Small intestine (tissue), 7 donors: ENCODE results near the gene STARD13. TPM values are rescaled to one million over a fixed set of nuclear protein-coding genes. Genes with fewer than 3 reads are reported as not detected.
"Not testable (repeated sequence)": the region's sequence is repeated elsewhere in the genome, so short reads cannot be mapped to it uniquely, and the experiment has no call there.

Source experiments
- DNase-seq, 2 donors: peaks; one replicate each; pipeline versions ENCODE4 v3.0.0 to v3.0.0-alpha.2; 2013
- FAIRE-seq: peaks from 2 replicates; lab custom pipeline; 2012; peaks lifted over from hg19 to GRCh38; lab: Jason Lieb, UNC
- H3K27ac ChIP-seq, 3 donors: one replicate each; pipeline ENCODE4 v1.5.1; 2013; ENCODE audit warnings: low read length in 2 of 3, mild to moderate bottlenecking in 2 of 3, control low read depth in 1 of 3, inconsistent platforms in 1 of 3, low read depth in 1 of 3, moderate library complexity in 1 of 3
- H3K27me3 ChIP-seq, 3 donors: one replicate each; pipeline ENCODE4 v1.6.1; 2013; ENCODE audit warnings: low read length in 3 of 3, inconsistent platforms in 1 of 3; ENCODE audit not compliant: control insufficient read depth in 3 of 3, insufficient read depth in 3 of 3
- H3K36me3 ChIP-seq, 3 donors: one replicate each; pipeline ENCODE4 v1.6.1; 2013; ENCODE audit warnings: low read length in 3 of 3, inconsistent platforms in 1 of 3, low read depth in 1 of 3, mild to moderate bottlenecking in 1 of 3, moderate library complexity in 1 of 3; ENCODE audit not compliant: control insufficient read depth in 3 of 3, insufficient read depth in 2 of 3
- H3K4me1 ChIP-seq, 3 donors: one replicate each; pipeline ENCODE4 v1.6.1; 2013; ENCODE audit warnings: low read length in 2 of 3, inconsistent platforms in 1 of 3, low read depth in 1 of 3, mild to moderate bottlenecking in 1 of 3, moderate library complexity in 1 of 3; ENCODE audit not compliant: control insufficient read depth in 3 of 3, insufficient read depth in 2 of 3
- H3K4me3 ChIP-seq, 3 donors: one replicate each; pipeline ENCODE4 v1.5.1; 2013; ENCODE audit warnings: low read length in 3 of 3, control low read depth in 1 of 3, inconsistent platforms in 1 of 3, low read depth in 1 of 3, mild to moderate bottlenecking in 1 of 3, moderate library complexity in 1 of 3
- H3K9me3 ChIP-seq, 2 donors: one replicate each; pipeline ENCODE4 v1.6.1; 2013; ENCODE audit warnings: low read depth in 1 of 2, low read length in 1 of 2; ENCODE audit not compliant: control insufficient read depth in 2 of 2, insufficient read depth in 1 of 2
- WGBS, 3 donors: extraction: QIAGEN DNeasy Blood & Tissue Kit; methylation state at CpG; one replicate each; pipeline ENCODE4 v1.1.7; 2013; 5-methylcytosine and 5-hydroxymethylcytosine counted together
- polyA plus RNA-seq, 4 donors: library from polyadenylated mRNA; stranded (reverse) in 3 of 4; unstranded in 1 of 4; fragments of 200-250 nt in 3 of 4; fragments of 120-200 nt in 1 of 4; gene quantifications; one replicate each; pipeline versions ENCODE4 v1.2.1 to v1.2.3, GENCODE V29; 2013
- donor health status: healthy with polysubstance abuse.
- donor health status: control.
- donor health status: control.
- donor health status: Bipolar disorder and iron deficiency.
- donor health status: healthy.

The STARD13 gene
- polyA plus RNA-seq, 4 donors = 2.2 to 15.3 (median 5.0) TPM

- 76 to 82% (median 78%) methylated on average over 1 of the region's 1 CpG for WGBS, 3 donors
- peaks cover 2 to 33% (median 6%) of the 10 kb centered on the region in 3 donors for H3K4me1 ChIP-seq
- H3K27ac ChIP-seq = peak overlapping the region in 1 of 3 donors; percentile 79
- H3K4me3 ChIP-seq = no peak overlapping the region
- H3K36me3 ChIP-seq = no peaks in the 10 kb centered on the region
- no peak for FAIRE-seq
- DNase-seq = no peak
- no peaks in the 10 kb centered on the region for H3K27me3 ChIP-seq
- no peaks in the 10 kb centered on the region for H3K9me3 ChIP-seq
Observed at GRCh38 chr13:33179463-33179862, 106.1 kb downstream of the STARD13 start.

GRCh38 chr13:33178209-33178840 lies 107.2 kb downstream of the STARD13 start:
- FAIRE-seq (no peak), DNase-seq (no peak)
- no peak overlapping the region for H3K4me3 ChIP-seq
- no peaks in the 10 kb centered on the region for H3K9me3 ChIP-seq
- H3K27ac ChIP-seq = no peak overlapping the region
- H3K27me3 ChIP-seq = no peaks in the 10 kb centered on the region
- H3K36me3 ChIP-seq = no peaks in the 10 kb centered on the region
- WGBS, 3 donors = 82 to 90% (median 87%) methylated on average over 4 of the region's 4 CpGs
- H3K4me1 ChIP-seq = peaks cover 2 to 29% (median 2%) of the 10 kb centered on the region in 3 donors

- FAIRE-seq, DNase-seq, H3K27ac ChIP-seq, H3K9me3 ChIP-seq, H3K27me3 ChIP-seq, H3K36me3 ChIP-seq, H3K4me3 ChIP-seq: not testable (repeated sequence)
- H3K4me1 ChIP-seq = peaks cover 0 to 22% (median 2%) of the 10 kb centered on the region in 3 donors
- 79 to 90% (median 81%) methylated on average over 4 of the region's 4 CpGs for WGBS, 3 donors
Observed at GRCh38 chr13:33177340-33178208, 108.0 kb downstream of the STARD13 start.

DNA sequence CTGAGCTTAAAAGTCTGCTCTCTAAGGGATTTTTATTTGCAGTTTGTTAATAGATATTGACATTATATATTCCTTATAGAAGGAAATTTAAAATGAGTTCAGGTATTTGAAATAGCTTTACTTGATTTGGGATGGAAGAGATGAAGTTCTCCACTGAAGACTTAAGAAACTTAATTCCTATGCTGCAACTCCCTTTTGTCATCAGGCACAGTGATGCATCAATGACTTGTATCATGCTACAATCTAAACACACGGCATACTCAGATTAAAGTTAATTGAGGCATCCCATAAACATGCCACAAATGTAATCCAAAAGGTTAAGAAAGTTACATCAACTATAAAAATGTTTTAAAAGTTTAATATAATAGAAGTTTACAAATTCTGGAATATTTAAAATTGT lies 109.0 kb downstream of the STARD13 start:
- DNase-seq (no peak), FAIRE-seq (no peak)
- H3K4me3 ChIP-seq = no peak overlapping the region
- H3K27ac ChIP-seq = no peak overlapping the region
- no peaks in the 10 kb centered on the region for H3K27me3 ChIP-seq
- no peaks in the 10 kb centered on the region for H3K9me3 ChIP-seq
- 69 to 92% (median 71%) methylated on average over 1 of the region's 1 CpG for WGBS, 3 donors
- peaks cover 0 to 15% (median under 1%) of the 10 kb centered on the region in 3 donors for H3K4me1 ChIP-seq
- no peaks in the 10 kb centered on the region for H3K36me3 ChIP-seq

- Histone ChIP-seq H3K4me3 (no peak overlapping the region), H3K9me3 (no peaks in the 10 kb centered on the region), H3K36me3 (no peaks in the 10 kb centered on the region), H3K27ac (no peak overlapping the region), H3K27me3 (no peaks in the 10 kb centered on the region), H3K4me1 (peaks cover 0 to 13% (median 0%) of the 10 kb centered on the region in 3 donors)
- DNase-seq (no peak), FAIRE-seq (no peak)
- WGBS, 3 donors = 61 to 74% (median 69%) methylated on average over 2 of the region's 2 CpGs
Observed at GRCh38 chr13:33175991-33176390, 109.6 kb downstream of the STARD13 start.

DNA sequence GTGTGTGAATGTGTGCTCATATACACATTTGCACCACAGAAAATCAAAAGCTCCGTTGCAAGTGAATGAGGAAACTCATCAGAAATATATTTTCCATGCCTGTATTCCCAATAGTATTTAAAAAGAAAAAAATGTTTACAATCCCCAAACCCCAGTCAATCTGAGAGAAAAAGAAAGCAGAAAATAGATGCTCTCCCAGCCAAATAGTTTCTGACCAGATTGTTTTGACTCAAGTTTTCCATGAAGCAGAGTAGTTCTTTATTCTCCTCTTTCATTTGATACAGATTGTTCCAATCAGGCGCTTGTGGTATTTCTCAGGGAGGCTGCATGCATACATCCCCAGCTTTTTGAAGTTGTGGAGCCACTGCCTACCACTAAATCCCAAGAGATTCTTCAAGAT lies 110.6 kb downstream of the STARD13 start:
- no peak for DNase-seq
- Histone ChIP-seq H3K27ac (no peak overlapping the region), H3K27me3 (no peaks in the 10 kb centered on the region), H3K4me3 (no peak overlapping the region), H3K36me3 (no peaks in the 10 kb centered on the region), H3K4me1 (peaks cover 0 to 10% (median 0%) of the 10 kb centered on the region in 3 donors), H3K9me3 (no peaks in the 10 kb centered on the region)
- FAIRE-seq = no peak
- 65 to 81% (median 76%) methylated on average over 2 of the region's 2 CpGs for WGBS, 3 donors

- Histone ChIP-seq H3K36me3 (peaks cover 0 to 2% (median 0%) of the 10 kb centered on the region in 3 donors), H3K27ac (no peak overlapping the region), H3K4me3 (no peak overlapping the region), H3K4me1 (peaks cover 0 to 6% (median 0%) of the 10 kb centered on the region in 3 donors), H3K27me3 (no peaks in the 10 kb centered on the region), H3K9me3 (no peaks in the 10 kb centered on the region)
- DNase-seq = no peak
- FAIRE-seq = no peak
- 79 to 97% (median 91%) methylated on average over 3 of the region's 3 CpGs for WGBS, 3 donors
Observed at GRCh38 chr13:33174491-33174890, 111.1 kb downstream of the STARD13 start.

DNA sequence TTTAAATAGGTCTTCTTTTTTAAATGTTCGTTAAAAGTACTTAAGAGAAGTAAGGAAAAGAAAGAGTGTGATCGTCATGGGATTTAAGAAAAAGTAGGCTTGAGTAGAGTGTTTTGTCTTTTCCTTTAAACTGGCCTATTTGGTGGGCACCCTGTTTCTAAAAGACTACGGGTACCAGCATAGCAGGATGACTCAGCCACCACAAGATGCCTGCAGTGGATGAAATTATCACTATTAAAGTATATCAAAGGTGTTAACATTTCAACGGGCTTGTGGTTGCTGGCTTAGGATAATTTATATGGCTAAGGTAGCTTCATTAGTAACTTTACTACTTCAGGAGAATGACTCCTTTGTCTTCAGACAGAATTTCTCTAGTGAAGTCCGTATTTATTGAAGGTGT lies 112.6 kb downstream of the STARD13 start:
- FAIRE-seq (no peak), DNase-seq (no peak)
- H3K36me3 ChIP-seq = peaks cover 0 to 2% (median 0%) of the 10 kb centered on the region in 3 donors
- 83 to 89% (median 87%) methylated on average over 5 of the region's 5 CpGs for WGBS, 3 donors
- peaks cover 0 to 9% (median 6%) of the 10 kb centered on the region in 3 donors for H3K4me1 ChIP-seq
- H3K4me3 ChIP-seq = no peak overlapping the region
- H3K27me3 ChIP-seq = no peaks in the 10 kb centered on the region
- no peak overlapping the region for H3K27ac ChIP-seq
- H3K9me3 ChIP-seq = no peaks in the 10 kb centered on the region
